Uterus (tissue), 4 donors: ENCODE results near the gene EFTUD2. TPM values are rescaled to one million over a fixed set of nuclear protein-coding genes. Genes with fewer than 3 reads are reported as not detected.

Source experiments
- DNase-seq, 2 donors: peaks; one replicate each; pipeline ENCODE4 v3.0.0-alpha.2; 2019 to 2020
- H3K27ac ChIP-seq, 2 donors: fragments of 200-600 bp; sonication (generic); 1 replicate in 1 of 2; 2 replicates in 1 of 2; pipeline ENCODE4 v1.5.1; 2016 to 2018
- H3K27me3 ChIP-seq, 2 donors: fragments of 200-600 bp; sonication (generic); one replicate each; pipeline ENCODE4 v1.5.1; 2018 to 2019; ENCODE audit warnings: control low read depth in 1 of 2
- H3K36me3 ChIP-seq, 2 donors: fragments of 200-600 bp; sonication (generic); one replicate each; pipeline ENCODE4 v1.5.1; 2019; ENCODE audit warnings: control low read depth in 1 of 2
- H3K4me1 ChIP-seq, 2 donors: fragments of 200-600 bp; sonication (generic); one replicate each; pipeline ENCODE4 v1.5.1; 2018 to 2019; ENCODE audit warnings: control low read depth in 1 of 2
- H3K4me3 ChIP-seq, 2 donors: fragments of 200-600 bp; sonication (generic); 1 replicate in 1 of 2; 2 replicates in 1 of 2; pipeline ENCODE4 v1.5.1; 2018 to 2019; ENCODE audit warnings: mild to moderate bottlenecking in 1 of 2
- H3K9me3 ChIP-seq, 2 donors: fragments of 200-600 bp; sonication (generic); one replicate each; pipeline ENCODE4 v1.5.1; 2019; ENCODE audit warnings: control low read depth in 1 of 2
- POLR2A ChIP-seq, 2 donors: fragments of 450-650 bp; IDR thresholded peaks; one replicate each; pipeline ENCODE4 v1.6.1; 2016; ENCODE audit warnings: antibody characterized with exemption in 2 of 2, mild to moderate bottlenecking in 1 of 2, moderate library complexity in 1 of 2
- intact Hi-C: fragments of 100-400 bp; cut with DNase I; formaldehyde crosslinking; loops from one replicate; pipeline ENCODE4 v1.15.1; 2023; ENCODE audit warnings: low total_unique reads
- total RNA-seq, 4 donors: library from RNA; depleted of rRNA in 3 of 4; stranded (reverse); fragments of >200 nt in 3 of 4; gene quantifications; one replicate each; pipeline versions ENCODE4 v1.1.0 to v1.2.4, GENCODE V29; 2014 to 2023
- TF ChIP-seq, protein P1 (sequence below), 4 experiments: fragments of 200-600 bp in 2 of 4; fragments of 450-650 bp in 2 of 4; sonication (generic) in 2 of 4; IDR thresholded peaks; one replicate each; pipeline ENCODE4 v1.5.1; 2016 to 2019; ENCODE audit warnings: antibody characterized with exemption in 4 of 4, mild to moderate bottlenecking in 2 of 4, moderate library complexity in 1 of 4
- donor health status: DM: yes; HTN: yes; CAD: no.

The EFTUD2 gene
- total RNA-seq, 4 donors from 2014 or later: 12.4 to 129 (median 64.7) TPM

DNA sequence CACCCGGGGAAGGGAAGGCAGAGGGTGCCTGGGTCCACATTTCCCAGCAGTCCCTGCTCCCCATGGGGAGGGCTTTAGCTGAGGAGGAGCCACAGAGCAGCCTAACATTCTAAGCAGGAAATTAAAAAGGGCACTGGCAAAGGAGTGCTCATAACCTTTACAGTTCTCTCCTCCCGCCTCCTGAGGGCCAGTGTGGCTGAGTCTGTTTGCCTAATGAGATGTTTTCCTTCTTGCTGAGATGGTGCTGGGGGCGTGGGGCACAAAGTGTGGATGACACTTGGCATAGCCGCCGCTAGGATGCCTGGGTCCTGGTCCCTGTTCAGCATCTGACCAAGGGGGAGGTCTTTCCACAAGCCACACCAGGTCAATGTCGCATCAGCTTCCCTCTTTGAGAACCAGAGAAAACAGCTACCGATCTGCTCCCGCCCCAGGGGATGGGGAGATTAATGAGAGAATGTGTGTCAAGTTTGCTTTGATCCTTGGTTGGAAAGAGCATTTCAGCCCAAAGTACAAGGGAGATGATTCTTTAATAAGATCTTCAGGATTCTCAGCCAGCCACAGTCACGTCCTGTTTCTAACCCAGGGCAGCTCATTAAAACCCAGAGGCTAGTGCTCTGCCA, 42.6 kb upstream of the EFTUD2 start:
- Histone ChIP-seq H3K27ac (no peak overlapping the region), H3K4me1 (no peaks in the 10 kb centered on the region), H3K27me3 (no peaks in the 10 kb centered on the region), H3K36me3 (no peaks in the 10 kb centered on the region), H3K4me3 (no peak overlapping the region), H3K9me3 (no peaks in the 10 kb centered on the region)
- no peak for DNase-seq
- intact Hi-C loops: no loop called here
- TF ChIP-seq, protein P1, sequence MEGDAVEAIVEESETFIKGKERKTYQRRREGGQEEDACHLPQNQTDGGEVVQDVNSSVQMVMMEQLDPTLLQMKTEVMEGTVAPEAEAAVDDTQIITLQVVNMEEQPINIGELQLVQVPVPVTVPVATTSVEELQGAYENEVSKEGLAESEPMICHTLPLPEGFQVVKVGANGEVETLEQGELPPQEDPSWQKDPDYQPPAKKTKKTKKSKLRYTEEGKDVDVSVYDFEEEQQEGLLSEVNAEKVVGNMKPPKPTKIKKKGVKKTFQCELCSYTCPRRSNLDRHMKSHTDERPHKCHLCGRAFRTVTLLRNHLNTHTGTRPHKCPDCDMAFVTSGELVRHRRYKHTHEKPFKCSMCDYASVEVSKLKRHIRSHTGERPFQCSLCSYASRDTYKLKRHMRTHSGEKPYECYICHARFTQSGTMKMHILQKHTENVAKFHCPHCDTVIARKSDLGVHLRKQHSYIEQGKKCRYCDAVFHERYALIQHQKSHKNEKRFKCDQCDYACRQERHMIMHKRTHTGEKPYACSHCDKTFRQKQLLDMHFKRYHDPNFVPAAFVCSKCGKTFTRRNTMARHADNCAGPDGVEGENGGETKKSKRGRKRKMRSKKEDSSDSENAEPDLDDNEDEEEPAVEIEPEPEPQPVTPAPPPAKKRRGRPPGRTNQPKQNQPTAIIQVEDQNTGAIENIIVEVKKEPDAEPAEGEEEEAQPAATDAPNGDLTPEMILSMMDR (IDR thresholded peaks at IDR 0.05): no peak
- no peak for TF ChIP-seq POLR2A (IDR thresholded peaks at IDR 0.05)

DNA sequence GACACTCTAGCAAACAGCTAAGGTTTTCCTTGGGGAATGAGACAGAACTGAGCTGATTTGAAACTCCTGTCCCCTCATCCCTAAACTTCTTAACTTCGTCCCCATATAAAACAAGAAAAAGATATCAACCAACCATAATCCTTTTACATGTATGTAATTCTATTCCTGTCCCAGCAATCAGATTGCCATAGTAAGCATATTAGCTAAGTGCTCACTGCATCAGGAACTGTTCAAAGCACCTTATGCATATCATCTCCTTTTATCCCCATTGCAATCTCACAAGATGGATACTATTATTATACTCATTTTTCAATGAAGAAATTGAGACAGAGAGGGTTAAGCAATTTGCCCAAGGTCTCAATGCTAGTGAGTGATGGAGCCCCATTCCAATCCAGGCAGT, 41.5 kb upstream of the EFTUD2 start:
- intact Hi-C loops: no loop called here

DNA sequence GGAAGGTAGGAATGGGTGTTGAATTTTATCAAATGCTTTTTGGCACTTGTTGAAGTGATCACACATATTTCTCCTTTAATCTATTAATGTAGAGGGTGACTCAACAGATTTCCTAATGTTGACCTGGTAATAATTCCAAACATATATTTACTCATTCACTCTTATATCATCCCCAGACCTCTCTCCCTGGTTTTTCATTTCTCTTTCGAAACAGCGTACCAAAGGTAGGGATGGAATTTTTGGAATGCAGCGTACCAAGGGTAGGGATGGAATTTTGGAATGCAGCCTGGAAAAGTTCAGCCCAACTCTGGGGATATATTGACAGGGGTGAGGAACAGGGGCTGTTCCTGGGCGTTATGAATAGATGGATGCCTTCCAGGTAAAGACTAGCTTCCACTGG, 41.1 kb upstream of the EFTUD2 start:
- intact Hi-C loops: no loop called here
- no peak for DNase-seq

More for the DNA sequence above, 41.5 kb upstream of the EFTUD2 start:
- no peak for DNase-seq
- no peak overlapping the region for H3K27ac ChIP-seq
- H3K4me3 ChIP-seq: no peak overlapping the region
- H3K36me3 ChIP-seq: no peaks in the 10 kb centered on the region
- H3K27me3 ChIP-seq: no peaks in the 10 kb centered on the region
- no peaks in the 10 kb centered on the region for H3K4me1 ChIP-seq
- TF ChIP-seq POLR2A (IDR thresholded peaks at IDR 0.05): no peak
- TF ChIP-seq, protein P1 (IDR thresholded peaks at IDR 0.05): no peak
- no peaks in the 10 kb centered on the region for H3K9me3 ChIP-seq

DNA sequence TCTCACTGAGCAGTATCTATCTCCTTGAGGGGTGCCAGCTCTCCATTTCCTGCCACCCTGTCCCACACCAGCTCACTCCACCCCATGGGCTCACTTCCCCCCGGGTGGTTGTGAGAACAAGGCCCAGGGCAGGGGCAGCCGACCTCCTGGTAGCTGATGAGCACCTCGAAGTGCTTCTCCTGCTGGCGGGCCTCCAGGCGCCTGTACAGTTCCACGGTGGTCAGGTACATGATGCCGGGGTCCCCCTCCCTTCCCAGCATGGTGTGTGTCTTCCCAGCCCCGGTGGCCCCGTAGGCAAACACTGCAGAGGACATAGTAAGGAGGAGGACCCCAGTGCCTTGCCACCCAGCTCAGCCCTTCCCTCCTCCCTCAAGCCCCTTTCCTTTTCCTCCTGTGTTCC, 35.9 kb upstream of the EFTUD2 start:
- intact Hi-C loops: no loop called here
- no peak for DNase-seq
- Histone ChIP-seq H3K4me1 (no peaks in the 10 kb centered on the region), H3K4me3 (no peak overlapping the region), H3K27ac (no peak overlapping the region), H3K27me3 (no peaks in the 10 kb centered on the region), H3K36me3 (no peaks in the 10 kb centered on the region), H3K9me3 (no peaks in the 10 kb centered on the region)
- no peak for TF ChIP-seq POLR2A (IDR thresholded peaks at IDR 0.05)
- TF ChIP-seq, protein P1 (IDR thresholded peaks at IDR 0.05): no peak

More for the DNA sequence above, 41.1 kb upstream of the EFTUD2 start:
- H3K27me3 ChIP-seq: no peaks in the 10 kb centered on the region
- H3K4me1 ChIP-seq: no peaks in the 10 kb centered on the region
- no peak overlapping the region for H3K4me3 ChIP-seq
- no peaks in the 10 kb centered on the region for H3K36me3 ChIP-seq
- no peak for TF ChIP-seq POLR2A (IDR thresholded peaks at IDR 0.05)
- TF ChIP-seq, protein P1 (IDR thresholded peaks at IDR 0.05): no peak
- H3K9me3 ChIP-seq: no peaks in the 10 kb centered on the region
- no peak overlapping the region for H3K27ac ChIP-seq

DNA sequence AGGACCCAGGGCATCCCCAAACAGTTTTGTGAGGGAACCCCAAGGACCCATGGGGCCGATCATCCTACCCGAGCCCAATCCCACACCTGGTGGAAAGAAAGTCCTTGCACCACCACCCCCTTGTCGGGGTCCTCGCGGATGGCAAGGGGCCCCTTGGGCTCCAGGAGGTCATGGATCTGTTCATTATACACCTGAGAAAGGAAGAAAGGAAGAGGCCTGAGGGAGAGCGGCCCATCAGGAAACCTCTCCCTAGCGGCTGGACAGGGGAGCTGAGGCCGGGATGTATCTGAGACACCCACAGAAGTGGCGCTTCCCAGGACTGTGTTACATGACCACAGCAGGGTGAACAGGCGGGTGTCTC, 35.5 kb upstream of the EFTUD2 start:
- intact Hi-C loops: no loop called here

More for the DNA sequence above, 35.5 kb upstream of the EFTUD2 start:
- Histone ChIP-seq H3K27ac (no peak overlapping the region), H3K36me3 (no peaks in the 10 kb centered on the region), H3K27me3 (no peaks in the 10 kb centered on the region), H3K4me3 (no peak overlapping the region), H3K9me3 (no peaks in the 10 kb centered on the region), H3K4me1 (no peaks in the 10 kb centered on the region)
- DNase-seq: no peak
- TF ChIP-seq POLR2A (IDR thresholded peaks at IDR 0.05): no peak
- TF ChIP-seq, protein P1 (IDR thresholded peaks at IDR 0.05): no peak
